ENCODE measurements around the gene TNC.

- TF ChIP-seq CTCF (IDR thresholded peaks at IDR 0.05; ENCODE audit: low read depth, low read length) (no peak), POLR2A (IDR thresholded peaks at IDR 0.05; ENCODE audit: extremely low read depth, insufficient read length) (no peak), MAX (IDR thresholded peaks at IDR 0.05; ENCODE audit: low read depth, low read length) (no peak)
Measured at GRCh38 chr9:115152281-115152820, 34.4 kb upstream of the TNC start.
